Activated gamma-delta T cell treated with anti-CD3 and anti-CD28 coated beads, Interleukin-2, amount 50 U/mL, for 16 hours (primary cell): ENCODE data around the gene COQ4.
A peak's percentile ranks its signal among the peaks of the same experiment; 100 is the strongest.

Source experiments
- DNase-seq: peaks from one replicate; pipeline ENCODE4 v3.0.0-alpha.2; 2020; ENCODE audit warnings: low read depth

Gene COQ4

DNA sequence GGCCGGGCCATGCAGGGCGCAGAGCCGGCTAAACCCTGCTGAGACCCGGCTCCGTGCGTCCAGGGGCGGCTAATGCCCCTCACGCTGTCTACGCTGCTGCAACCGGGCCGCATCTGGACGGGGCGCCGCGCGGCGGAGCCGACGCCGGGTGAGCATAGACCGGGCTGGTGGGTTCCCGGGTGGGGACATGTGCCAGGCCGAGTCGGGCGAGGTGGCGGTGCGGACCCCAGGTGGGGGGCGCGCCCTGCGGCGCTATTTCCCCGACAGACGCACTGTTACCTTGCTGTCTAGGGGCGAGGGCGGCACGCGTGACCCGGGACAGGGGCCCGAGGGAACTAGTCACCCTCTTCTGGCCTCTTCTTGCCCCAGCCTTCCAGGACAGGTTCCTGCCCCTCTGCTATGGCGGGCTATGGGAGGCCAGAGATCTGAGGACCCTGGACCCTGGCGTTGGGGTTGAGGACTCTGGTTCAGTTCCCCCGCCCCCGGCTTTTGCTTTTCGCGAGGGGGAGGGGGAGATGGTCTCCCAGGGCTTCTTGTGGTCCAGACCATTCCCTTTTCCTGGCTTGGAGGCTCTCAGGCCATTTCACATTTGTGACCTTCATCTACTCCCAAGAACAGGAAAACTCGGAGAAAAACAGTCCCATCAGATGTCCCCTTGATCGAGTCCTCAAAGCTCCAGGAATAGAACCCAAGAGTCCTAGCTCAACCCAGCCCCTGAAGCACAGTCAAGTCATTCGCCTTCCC, 18.2 kb downstream of the COQ4 start:
- no peak for DNase-seq

DNA sequence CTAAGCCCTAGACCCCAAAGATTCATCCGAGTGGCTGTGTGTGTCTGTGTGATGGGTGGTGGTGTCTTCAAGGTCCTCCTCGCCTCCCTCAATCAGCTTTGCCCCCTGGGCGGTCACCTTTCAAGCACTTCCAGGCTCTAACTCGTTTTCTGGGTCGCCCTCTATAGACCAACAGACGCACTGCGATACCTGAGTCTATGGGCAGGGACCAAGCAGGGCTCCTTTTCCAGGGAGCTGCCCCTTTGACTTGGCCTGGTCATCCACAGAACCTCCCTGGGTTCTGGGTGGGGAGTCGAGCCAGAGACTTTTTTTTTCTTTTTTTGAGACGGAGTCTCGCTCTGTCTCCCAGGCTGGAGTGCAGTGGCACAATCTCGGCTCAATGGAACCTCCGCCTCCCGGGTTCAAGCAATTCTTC, 18.8 kb downstream of the COQ4 start:
- DNase-seq: peak; percentile 49

DNA sequence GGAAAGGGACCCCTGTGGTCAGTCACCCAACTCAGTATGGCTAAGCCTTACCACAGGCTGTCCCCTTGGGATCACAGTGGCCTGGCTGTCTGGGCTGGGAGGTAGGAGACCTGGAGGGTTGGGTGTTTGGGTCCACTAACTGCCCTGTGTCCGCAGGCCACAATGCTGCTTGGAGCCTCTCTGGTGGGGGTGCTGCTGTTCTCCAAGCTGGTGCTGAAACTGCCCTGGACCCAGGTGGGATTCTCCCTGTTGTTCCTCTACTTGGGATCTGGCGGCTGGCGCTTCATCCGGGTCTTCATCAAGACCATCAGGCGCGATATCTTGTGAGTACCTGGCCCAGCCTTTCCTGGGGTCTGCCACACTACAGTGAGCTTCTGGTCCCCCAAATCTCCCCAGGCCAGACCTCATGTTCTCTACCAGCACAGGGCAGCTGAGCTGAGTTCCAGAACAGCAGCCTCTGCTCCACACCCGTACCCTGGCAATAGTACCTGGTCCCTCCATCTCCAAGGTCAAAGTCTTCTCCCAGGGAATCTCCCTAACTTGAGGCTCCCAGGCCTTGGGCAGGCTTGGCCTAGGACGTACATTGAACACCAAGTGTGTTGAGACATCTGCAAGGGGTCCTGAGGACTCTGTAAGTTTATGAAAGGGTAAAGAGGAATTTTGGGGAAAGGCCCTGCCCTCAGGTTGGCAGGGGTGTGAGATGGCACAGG, 20.5 kb downstream of the COQ4 start:
- no peak for DNase-seq

DNA sequence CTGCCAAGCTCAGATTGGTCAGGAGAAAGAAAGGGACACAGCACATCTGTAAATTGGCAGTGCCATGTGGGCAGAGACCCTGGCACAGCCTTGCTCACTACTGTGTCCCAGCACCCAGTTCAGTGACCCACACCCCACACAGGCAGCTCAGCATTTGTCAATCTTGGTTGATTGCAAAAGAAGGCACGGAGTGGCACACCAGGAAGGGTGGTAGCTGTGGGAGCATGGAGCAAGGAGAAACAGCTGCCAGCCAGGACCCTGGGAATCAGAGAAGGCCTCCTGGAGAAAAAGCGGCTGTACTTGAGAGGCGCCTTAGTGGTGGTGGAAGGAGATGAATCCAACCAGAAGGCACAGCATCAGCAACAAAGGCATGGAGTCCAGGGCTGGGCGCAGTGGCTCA, 21.2 kb downstream of the COQ4 start:
- DNase-seq: no peak

DNA sequence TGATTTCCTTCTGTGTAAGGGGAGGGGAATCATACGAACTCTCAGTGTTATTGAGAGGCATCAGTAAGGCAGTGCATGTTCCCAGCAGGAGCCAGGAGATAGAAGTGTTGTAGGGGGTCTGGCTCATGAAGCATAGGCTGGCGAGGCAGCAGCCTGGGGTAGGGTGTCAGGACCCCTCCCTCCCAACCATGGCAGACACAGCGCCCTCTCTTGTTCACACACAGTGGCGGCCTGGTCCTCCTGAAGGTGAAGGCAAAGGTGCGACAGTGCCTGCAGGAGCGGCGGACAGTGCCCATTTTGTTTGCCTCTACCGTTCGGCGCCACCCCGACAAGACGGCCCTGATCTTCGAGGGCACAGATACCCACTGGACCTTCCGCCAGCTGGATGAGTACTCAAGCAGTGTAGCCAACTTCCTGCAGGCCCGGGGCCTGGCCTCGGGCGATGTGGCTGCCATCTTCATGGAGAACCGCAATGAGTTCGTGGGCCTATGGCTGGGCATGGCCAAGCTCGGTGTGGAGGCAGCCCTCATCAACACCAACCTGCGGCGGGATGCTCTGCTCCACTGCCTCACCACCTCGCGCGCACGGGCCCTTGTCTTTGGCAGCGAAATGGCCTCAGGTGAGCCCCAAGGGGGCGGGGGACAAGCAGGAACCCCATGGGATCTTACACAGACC, 22.4 kb downstream of the COQ4 start:
- no peak for DNase-seq

DNA sequence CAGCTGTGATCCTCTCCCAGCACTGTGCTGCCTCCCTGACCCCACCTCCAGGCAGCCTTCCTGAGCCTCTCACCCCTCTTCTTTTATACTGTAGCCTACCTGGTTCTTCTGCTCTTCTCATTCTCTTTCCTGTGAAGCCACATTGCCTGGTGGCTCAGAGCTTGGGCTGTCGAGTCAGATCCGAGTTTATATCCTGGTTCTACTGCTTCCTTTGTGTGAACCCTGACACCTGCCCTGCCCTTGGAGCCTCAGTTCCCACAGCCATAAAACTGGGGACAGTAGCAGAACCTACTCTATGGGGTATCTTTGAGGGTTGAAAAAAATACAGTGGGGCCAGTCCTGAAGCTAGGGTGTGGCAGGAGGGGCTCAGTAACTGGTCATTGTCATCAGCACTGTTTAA, 26.5 kb downstream of the COQ4 start:
- DNase-seq: no peak

DNA sequence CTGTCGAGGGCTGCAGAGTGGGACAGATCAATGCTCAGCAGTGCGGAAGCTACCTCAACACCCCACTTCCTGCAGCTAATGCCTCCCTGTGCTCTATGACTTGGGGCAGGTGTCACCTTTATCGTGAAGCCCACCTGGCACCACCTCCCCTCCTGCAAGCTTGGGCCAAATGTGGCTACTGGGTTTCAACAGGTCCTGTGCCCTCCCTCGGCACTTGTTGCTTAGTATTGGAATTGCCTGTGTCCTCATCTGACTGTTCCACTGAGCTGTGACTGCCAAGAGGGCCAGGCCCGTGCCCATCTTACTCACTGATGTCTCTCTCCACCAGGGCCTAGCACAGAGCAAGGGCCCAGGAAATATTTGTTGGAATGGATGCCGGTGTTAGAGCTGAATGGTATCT, 27.1 kb downstream of the COQ4 start:
- DNase-seq: no peak

GRCh38 chr9:128355451-128355850, 32.8 kb downstream of the COQ4 start:
- no peak for DNase-seq

GRCh38 chr9:128358090-128358489, 35.5 kb downstream of the COQ4 start:
- no peak for DNase-seq

- DNase-seq: no peak
Measured at GRCh38 chr9:128358861-128359260, 36.2 kb downstream of the COQ4 start.

- DNase-seq: no peak
Measured at GRCh38 chr9:128360826-128361225, 38.2 kb downstream of the COQ4 start.

DNA sequence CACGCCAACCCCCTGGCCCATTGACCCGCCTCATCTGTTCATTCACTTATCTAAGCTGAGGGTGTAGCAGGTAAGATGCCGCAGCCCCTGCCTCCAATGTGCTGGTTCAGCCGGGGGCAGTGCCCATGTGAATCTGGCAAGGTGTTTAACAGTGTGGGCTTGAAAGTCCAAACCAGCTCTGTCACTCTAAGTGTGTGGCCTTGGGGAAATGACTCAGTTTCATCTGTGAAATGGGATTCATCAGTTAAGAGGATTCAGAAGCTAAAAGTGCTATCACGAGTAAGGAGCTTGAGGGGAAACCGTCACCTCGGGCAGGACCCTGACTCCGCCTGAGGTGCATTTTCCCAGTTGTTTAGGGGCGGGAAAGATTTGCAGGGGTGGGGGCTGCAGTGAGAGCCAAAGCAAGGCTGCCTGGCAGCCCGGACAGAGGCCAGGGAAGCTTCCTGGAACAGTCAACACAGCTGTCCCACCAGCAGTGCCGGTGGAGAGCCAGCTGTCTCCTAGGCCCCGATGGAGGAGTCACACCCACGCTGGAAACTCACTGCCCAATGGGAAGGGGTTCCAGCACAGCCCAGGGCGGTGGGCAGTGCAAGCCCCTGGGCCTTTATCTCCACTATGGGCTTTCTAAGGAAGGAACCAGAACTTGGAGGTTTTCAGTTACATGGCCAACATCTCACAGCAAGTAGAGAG, 38.8 kb downstream of the COQ4 start:
- no peak for DNase-seq

GRCh38 chr9:128361986-128362646, 39.5 kb downstream of the COQ4 start:
- DNase-seq: peak; percentile 32

GRCh38 chr9:128362774-128363173, 40.1 kb downstream of the COQ4 start:
- DNase-seq: no peak

- DNase-seq: no peak
Measured at GRCh38 chr9:128365525-128365924, 42.9 kb downstream of the COQ4 start.

- DNase-seq: no peak
Measured at GRCh38 chr9:128369024-128369706, 46.5 kb downstream of the COQ4 start.

GRCh38 chr9:128370367-128370751, 47.7 kb downstream of the COQ4 start:
- DNase-seq: no peak

DNA sequence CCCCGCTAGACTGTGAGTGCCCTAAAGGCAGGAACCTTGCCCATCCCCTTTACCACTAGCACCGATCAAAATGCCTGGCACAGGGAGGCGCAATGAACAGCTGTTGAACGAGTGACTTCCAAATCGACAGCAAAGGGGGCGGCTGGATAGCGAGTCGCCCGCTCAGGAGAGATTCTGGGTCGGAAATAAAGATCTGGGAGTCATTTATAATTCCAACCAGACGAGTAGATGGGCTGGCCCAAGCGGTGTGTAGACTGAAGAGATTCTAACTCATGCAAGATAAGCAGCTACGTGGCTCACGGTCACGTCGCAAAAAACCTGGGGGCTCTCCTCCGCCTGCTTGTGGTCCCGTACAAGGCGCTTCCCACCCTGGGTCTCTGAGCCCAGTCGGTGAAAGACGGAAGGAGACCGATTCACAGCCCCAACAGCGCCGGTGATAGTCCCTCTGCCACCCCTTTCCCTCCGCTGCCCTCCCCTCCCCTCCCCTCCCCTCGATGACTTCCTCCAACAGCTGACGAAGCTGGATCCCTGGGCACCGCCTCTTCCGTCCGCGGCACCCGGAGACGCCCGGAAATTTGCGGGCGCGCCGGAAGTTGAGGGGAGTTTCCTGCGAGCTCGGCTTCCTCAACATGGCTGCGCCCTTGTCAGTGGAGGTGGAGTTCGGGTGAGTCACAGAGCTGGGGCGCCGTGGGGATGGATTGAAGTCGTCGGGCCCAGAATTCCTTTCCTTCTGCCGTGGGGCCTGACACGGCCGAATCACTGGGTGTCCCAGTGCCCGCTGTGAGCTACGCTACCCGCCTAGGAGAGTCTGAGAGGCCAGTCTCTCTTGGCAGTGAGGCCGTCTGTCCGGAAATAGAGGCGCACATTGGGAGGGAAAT, 48.4 kb downstream of the COQ4 start, which contains the start of gene URM1:
TSS of gene URM1 (plus strand) at position 623 of the 878 bp plus-strand sequence. CDS start at position 630, 7 bp downstream.
- peak; percentile 93 for DNase-seq

DNA sequence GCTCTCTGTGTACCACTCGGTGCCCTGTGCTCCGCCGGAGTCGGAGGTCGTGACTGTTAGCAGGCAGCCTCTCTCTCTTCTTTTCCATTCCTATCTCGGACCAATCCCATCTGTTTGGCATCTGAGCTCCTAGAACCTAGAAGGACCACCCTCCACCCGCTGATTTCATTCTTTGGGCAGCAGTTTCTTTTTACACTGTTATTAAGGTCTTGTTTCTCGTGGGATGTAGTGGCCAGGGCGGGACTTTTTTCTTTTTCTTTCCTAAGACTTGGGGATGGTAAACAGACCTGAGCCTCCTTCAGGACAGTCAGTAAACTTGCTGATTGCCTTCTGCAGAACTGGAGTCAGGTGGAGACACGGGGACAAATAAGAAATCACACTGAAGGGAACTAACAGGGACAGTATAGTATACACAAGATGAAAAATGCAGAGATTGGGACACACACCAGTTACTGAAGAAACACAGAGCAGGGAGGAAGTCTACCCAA, 49.0 kb downstream of the COQ4 start:
- no peak for DNase-seq

- DNase-seq: no peak
Measured at GRCh38 chr9:128372188-128372641, 49.6 kb downstream of the COQ4 start.
